OCI-LY7 (cell line): Measurements from ENCODE around the gene PHF12. TPM values are rescaled to one million over a fixed set of nuclear protein-coding genes. Genes with fewer than 3 reads are reported as not detected.

Experiments
- BruUV-seq: library from RNA; stranded (reverse); fragments of 400-500 nt; replicated peaks from 2 replicates; lab custom pipeline; 2021; lab: Mats Ljungman, UMichigan
- CTCF ChIA-PET: fragments of 300-600 bp; sonication (Branson Sonifier 250); formaldehyde crosslinking; loops from one replicate; lab custom pipeline; 2022; ENCODE audit warnings: antibody characterized with exemption; ENCODE audit not compliant: unreplicated experiment; lab: Charles Lee
- POLR2A ChIA-PET: fragments of 300-600 bp; sonication (Branson Sonifier 250); formaldehyde crosslinking; loops from one replicate; lab custom pipeline; 2022; ENCODE audit warnings: antibody characterized with exemption; lab: Charles Lee
- DNase-seq: peaks from one replicate; pipeline ENCODE4 v3.0.0-alpha.2; 2015; ENCODE audit warnings: low spot score
- H2AFZ ChIP-seq: fragments of 200-600 bp; sonication (generic), shearing (Covaris generic); 2 replicates; pipeline ENCODE4 v1.6.1; 2014; ENCODE audit warnings: mild to moderate bottlenecking, antibody characterized with exemption, low read length, moderate library complexity
- H3K27ac ChIP-seq: fragments of 200-600 bp; sonication (generic); 2 replicates; pipeline ENCODE4 v1.5.1; 2014; ENCODE audit warnings: mixed run types, low read depth, mild to moderate bottlenecking, moderate library complexity, low read length, inconsistent platforms; ENCODE audit not compliant: poor library complexity, severe bottlenecking
- H3K36me3 ChIP-seq: fragments of 200-600 bp; sonication (generic); 2 replicates; pipeline ENCODE4 v1.6.1; 2014; ENCODE audit warnings: mild to moderate bottlenecking, antibody characterized with exemption, low read length, moderate library complexity, mixed read lengths; ENCODE audit not compliant: insufficient read depth
- H3K4me1 ChIP-seq: fragments of 200-600 bp; sonication (generic); 2 replicates; pipeline ENCODE4 v1.5.1; 2014; ENCODE audit warnings: mild to moderate bottlenecking, low read length; ENCODE audit not compliant: insufficient read depth, poor library complexity, severe bottlenecking
- H3K4me2 ChIP-seq: fragments of 200-600 bp; sonication (generic); 2 replicates; pipeline ENCODE4 v1.6.1; 2014; ENCODE audit warnings: mild to moderate bottlenecking, low read length
- H3K4me3 ChIP-seq: fragments of 200-600 bp; sonication (generic); 2 replicates; pipeline ENCODE4 v1.5.1; 2014; ENCODE audit warnings: mild to moderate bottlenecking, low read depth, low read length; ENCODE audit not compliant: poor library complexity, severe bottlenecking
- H3K79me2 ChIP-seq: fragments of 200-600 bp; sonication (generic); 2 replicates; pipeline ENCODE4 v1.6.1; 2016; ENCODE audit warnings: low read depth, mild to moderate bottlenecking, low read length, moderate library complexity, mixed read lengths; ENCODE audit not compliant: insufficient read depth
- H3K9me2 ChIP-seq: fragments of 200-600 bp; sonication (generic); 2 replicates; pipeline ENCODE4 v1.6.1; 2016; ENCODE audit warnings: mild to moderate bottlenecking, low read length, mixed read lengths; ENCODE audit not compliant: insufficient read depth
- H3K9me3 ChIP-seq: fragments of 200-600 bp; sonication (generic); 2 replicates; pipeline ENCODE4 v1.6.1; 2014; ENCODE audit warnings: mild to moderate bottlenecking, mixed run types, low read length, mixed read lengths
- H4K20me1 ChIP-seq: fragments of 200-600 bp; sonication (generic); 2 replicates; pipeline ENCODE4 v1.6.1; 2014; ENCODE audit warnings: mild to moderate bottlenecking, antibody characterized with exemption, low read length, moderate library complexity, mixed read lengths; ENCODE audit not compliant: insufficient read depth
- EZH2phosphoT487 ChIP-seq: fragments of 200-600 bp; sonication (generic); IDR thresholded peaks from 2 replicates; pipeline ENCODE4 v1.6.1; 2018; ENCODE audit warnings: low read depth, borderline replicate concordance, mild to moderate bottlenecking, mixed run types, antibody characterized with exemption, low read length, moderate library complexity, mixed read lengths
- intact Hi-C: fragments of 100-400 bp; cut with micrococcal nuclease; formaldehyde crosslinking; loops from one replicate; pipeline ENCODE4 v1.10.0; 2022; ENCODE audit not compliant: unreplicated experiment
- total RNA-seq, 2 experiments: library from RNA; depleted of rRNA in 1 of 2; stranded (reverse); fragments of >200 nt in 1 of 2; shearing (Covaris generic) in 1 of 2; gene quantifications; 2 replicates each; pipeline ENCODE4 v1.2.3, GENCODE V29; 2014 to 2022
- TF ChIP-seq, protein P1 (sequence below): fragments of 200-600 bp; sonication (generic); conservative IDR thresholded peaks from 2 replicates; pipeline ENCODE4 v1.5.1; 2014; ENCODE audit warnings: mild to moderate bottlenecking, antibody characterized with exemption, low read length, moderate library complexity, mixed read lengths

The PHF12 gene
- total RNA-seq, 2 experiments from 2014 or later = 40.6 to 62.5 TPM

DNA sequence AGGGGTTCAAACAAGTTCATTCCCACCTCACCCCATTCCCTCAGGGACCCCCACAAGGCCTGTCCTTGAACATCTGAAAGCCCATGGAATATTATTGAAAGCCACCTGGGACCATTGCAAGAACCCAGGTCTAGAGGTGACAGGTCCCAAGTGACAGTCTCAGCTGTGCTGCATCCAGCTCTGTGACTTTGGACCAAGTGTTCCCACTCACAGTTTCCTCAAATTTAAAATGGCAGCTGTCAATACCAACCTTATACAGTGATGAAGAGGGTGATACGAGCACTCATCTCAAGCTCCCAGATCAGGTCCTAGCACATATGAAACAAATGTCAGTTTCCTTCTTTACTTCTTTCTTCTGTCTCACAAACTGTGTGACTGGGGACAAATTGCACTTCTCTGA, 87.4 kb downstream of the PHF12 start:
- Histone ChIP-seq H3K4me1 (peaks cover 15% of the 10 kb centered on the region), H3K4me2 (no peak overlapping the region), H3K9me2 (no peaks in the 10 kb centered on the region), H3K79me2 (no peaks in the 10 kb centered on the region), H3K4me3 (no peak overlapping the region), H3K27ac (no peak overlapping the region), H2AFZ (no peak overlapping the region), H3K36me3 (peaks cover 20% of the 10 kb centered on the region), H3K9me3 (no peaks in the 10 kb centered on the region), H4K20me1 (no peaks in the 10 kb centered on the region)
- no TSS peak for BruUV-seq
- TF ChIP-seq, protein P1, sequence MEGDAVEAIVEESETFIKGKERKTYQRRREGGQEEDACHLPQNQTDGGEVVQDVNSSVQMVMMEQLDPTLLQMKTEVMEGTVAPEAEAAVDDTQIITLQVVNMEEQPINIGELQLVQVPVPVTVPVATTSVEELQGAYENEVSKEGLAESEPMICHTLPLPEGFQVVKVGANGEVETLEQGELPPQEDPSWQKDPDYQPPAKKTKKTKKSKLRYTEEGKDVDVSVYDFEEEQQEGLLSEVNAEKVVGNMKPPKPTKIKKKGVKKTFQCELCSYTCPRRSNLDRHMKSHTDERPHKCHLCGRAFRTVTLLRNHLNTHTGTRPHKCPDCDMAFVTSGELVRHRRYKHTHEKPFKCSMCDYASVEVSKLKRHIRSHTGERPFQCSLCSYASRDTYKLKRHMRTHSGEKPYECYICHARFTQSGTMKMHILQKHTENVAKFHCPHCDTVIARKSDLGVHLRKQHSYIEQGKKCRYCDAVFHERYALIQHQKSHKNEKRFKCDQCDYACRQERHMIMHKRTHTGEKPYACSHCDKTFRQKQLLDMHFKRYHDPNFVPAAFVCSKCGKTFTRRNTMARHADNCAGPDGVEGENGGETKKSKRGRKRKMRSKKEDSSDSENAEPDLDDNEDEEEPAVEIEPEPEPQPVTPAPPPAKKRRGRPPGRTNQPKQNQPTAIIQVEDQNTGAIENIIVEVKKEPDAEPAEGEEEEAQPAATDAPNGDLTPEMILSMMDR = no peak
- no peak for TF ChIP-seq EZH2phosphoT487
- intact Hi-C loops = no loop called here
- POLR2A ChIA-PET = interaction anchor here (0.7 kb wide), 1 partner anchor 25 kb away, joined by 3 read pairs; no protein-coding TSS in a partner anchor
- CTCF ChIA-PET = no interaction called here
- DNase-seq = no peak

DNA sequence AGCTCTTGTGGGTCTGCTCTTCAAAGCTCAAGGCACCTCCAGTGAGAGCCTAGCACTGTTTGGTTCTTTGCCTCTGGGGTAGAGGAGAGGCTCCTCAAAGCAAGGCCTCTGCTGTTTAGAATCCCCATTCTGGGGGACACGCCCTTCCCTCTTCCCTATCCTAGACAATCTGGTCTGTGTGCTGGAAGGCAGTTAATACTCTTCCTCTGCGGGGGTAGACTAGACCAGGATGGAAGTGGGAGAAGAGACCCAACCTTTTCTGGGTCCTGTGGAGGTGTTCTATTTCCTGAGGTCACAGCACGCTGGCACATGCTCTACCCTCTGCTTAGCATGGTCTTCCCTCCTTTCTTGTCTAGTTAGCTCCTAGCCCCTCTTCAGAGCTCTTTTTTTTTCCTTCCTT, 88.8 kb downstream of the PHF12 start:
- peaks cover 34% of the 10 kb centered on the region for H3K36me3 ChIP-seq
- no peak for DNase-seq
- H3K9me2 ChIP-seq = no peaks in the 10 kb centered on the region
- no peak overlapping the region for H2AFZ ChIP-seq
- H3K9me3 ChIP-seq = no peaks in the 10 kb centered on the region
- POLR2A ChIA-PET = no interaction called here
- no peaks in the 10 kb centered on the region for H3K79me2 ChIP-seq
- CTCF ChIA-PET = no interaction called here
- no TSS peak for BruUV-seq
- intact Hi-C loops = no loop called here
- no peaks in the 10 kb centered on the region for H4K20me1 ChIP-seq
- TF ChIP-seq, protein P1 = no peak
- no peak for TF ChIP-seq EZH2phosphoT487
- H3K4me2 ChIP-seq = no peak overlapping the region
- peaks cover 15% of the 10 kb centered on the region for H3K4me1 ChIP-seq
- no peak overlapping the region for H3K4me3 ChIP-seq
- no peak overlapping the region for H3K27ac ChIP-seq

DNA sequence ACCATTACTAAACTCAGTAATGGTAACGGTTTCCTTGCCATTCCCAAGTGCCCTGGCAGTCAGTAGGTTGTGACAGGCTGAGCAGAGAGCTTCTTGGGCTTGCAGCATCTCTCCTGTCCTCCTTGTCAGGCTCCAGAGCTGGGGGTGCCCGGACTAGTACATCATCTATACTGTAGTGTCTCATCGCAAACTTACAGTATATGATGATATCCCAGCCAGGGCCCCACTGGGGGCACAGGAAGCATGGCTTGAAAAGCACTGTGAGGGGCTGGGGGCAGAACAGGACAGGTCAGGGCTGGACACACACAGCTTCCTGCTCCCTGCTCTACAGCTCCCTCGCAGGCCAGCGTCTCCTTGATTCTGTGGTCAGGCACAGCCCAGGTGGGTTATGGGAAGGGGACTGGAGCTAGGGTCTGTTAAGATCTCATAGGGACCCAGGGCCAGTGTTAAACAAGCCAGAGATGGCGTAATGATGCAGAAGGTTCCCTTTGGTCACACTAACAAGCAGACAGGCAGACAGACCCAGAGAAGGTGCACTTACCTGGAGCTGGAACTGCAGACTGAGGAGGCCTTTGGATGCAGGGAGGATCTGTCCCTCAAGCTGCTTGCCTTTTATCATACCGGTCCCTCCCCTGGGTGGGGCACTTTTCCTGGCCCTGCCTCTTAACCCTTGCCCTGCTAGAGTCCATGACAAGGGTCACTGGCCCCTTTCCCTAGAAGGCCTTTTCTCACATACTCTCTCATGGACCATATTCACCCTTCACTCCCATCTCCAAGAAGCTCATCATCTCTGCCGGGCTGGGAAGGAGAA, 89.7 kb downstream of the PHF12 start:
- BruUV-seq = no TSS peak
- H3K79me2 ChIP-seq = no peaks in the 10 kb centered on the region
- ChIA-PET POLR2A (interaction anchor here (0.6 kb wide), 1 partner anchor 49 kb away, joined by 3 read pairs; no protein-coding TSS in a partner anchor), CTCF (no interaction called here)
- no peak overlapping the region for H3K4me2 ChIP-seq
- H3K36me3 ChIP-seq = peaks cover 34% of the 10 kb centered on the region
- intact Hi-C loops = no loop called here
- H3K4me3 ChIP-seq = no peak overlapping the region
- peaks cover 15% of the 10 kb centered on the region for H3K4me1 ChIP-seq
- no peak overlapping the region for H3K27ac ChIP-seq
- no peaks in the 10 kb centered on the region for H3K9me2 ChIP-seq
- TF ChIP-seq EZH2phosphoT487 = no peak
- TF ChIP-seq, protein P1 = no peak
- DNase-seq = no peak
- H2AFZ ChIP-seq = no peak overlapping the region
- no peaks in the 10 kb centered on the region for H3K9me3 ChIP-seq
- no peaks in the 10 kb centered on the region for H4K20me1 ChIP-seq
